Stimulated activated CD8-positive, alpha-beta memory T cell treated with anti-CD3 and anti-CD28 coated beads, Interleukin-15, amount 100 ng/mL, for 1 hour (primary cell): ENCODE results near the gene PDZRN3.

Experiments used
- DNase-seq: peaks from one replicate; pipeline ENCODE4 v3.0.0-alpha.2; 2020; ENCODE audit warnings: low read depth

The PDZRN3 gene

GRCh38 chr3:73622091-73622805 is 2.5 kb downstream of the PDZRN3 start:
- DNase-seq: no peak

- DNase-seq: no peak
These were observed 3.4 kb downstream of the PDZRN3 start for GRCh38 chr3:73621388-73621787.

- no peak for DNase-seq
These were observed 6.3 kb downstream of the PDZRN3 start for GRCh38 chr3:73618461-73618860.

GRCh38 chr3:73616056-73616455 is 8.7 kb downstream of the PDZRN3 start:
- DNase-seq: no peak

- no peak for DNase-seq
These were observed 10.3 kb downstream of the PDZRN3 start for GRCh38 chr3:73614419-73614818.

GRCh38 chr3:73611176-73611575 is 13.6 kb downstream of the PDZRN3 start:
- DNase-seq: no peak

- DNase-seq: no peak
These were observed 14.2 kb downstream of the PDZRN3 start for GRCh38 chr3:73610493-73610892.

- DNase-seq: no peak
These were observed 15.1 kb downstream of the PDZRN3 start for GRCh38 chr3:73609655-73610054.

GRCh38 chr3:73609315-73609641 is 15.5 kb downstream of the PDZRN3 start:
- no peak for DNase-seq

GRCh38 chr3:73608456-73609314 is 16.1 kb downstream of the PDZRN3 start:
- DNase-seq: no peak

GRCh38 chr3:73605861-73606260 is 18.9 kb downstream of the PDZRN3 start:
- DNase-seq: no peak

- no peak for DNase-seq
These were observed 19.3 kb downstream of the PDZRN3 start for GRCh38 chr3:73605412-73605811.

- no peak for DNase-seq
These were observed 20.3 kb downstream of the PDZRN3 start for GRCh38 chr3:73604451-73604850.

- no peak for DNase-seq
These were observed 21.0 kb downstream of the PDZRN3 start for GRCh38 chr3:73603762-73604171.

- DNase-seq: no peak
These were observed 22.6 kb downstream of the PDZRN3 start for GRCh38 chr3:73602170-73602569.

GRCh38 chr3:73601481-73601880 is 23.3 kb downstream of the PDZRN3 start:
- DNase-seq: no peak

GRCh38 chr3:73601011-73601410 is 23.7 kb downstream of the PDZRN3 start:
- no peak for DNase-seq

GRCh38 chr3:73600293-73600938 is 24.3 kb downstream of the PDZRN3 start:
- no peak for DNase-seq

- no peak for DNase-seq
These were observed 25.1 kb downstream of the PDZRN3 start for GRCh38 chr3:73599605-73600004.

GRCh38 chr3:73597476-73597875 is 27.3 kb downstream of the PDZRN3 start:
- no peak for DNase-seq

GRCh38 chr3:73592154-73593144 is 32.3 kb downstream of the PDZRN3 start:
- no peak for DNase-seq

GRCh38 chr3:73591286-73591800 is 33.4 kb downstream of the PDZRN3 start:
- DNase-seq: no peak
